Heart right ventricle (tissue), 16 donors: Measurements from ENCODE around the gene AKAP6. TPM values are rescaled to one million over a fixed set of nuclear protein-coding genes. Genes with fewer than 3 reads are reported as not detected.

ENCODE experiments used
- ATAC-seq, 8 donors: fragments of 200-7000 bp; cut with Tn5 transposase; one replicate each; pipeline ENCODE4 v1.9.1; 2020; ENCODE audit warnings: mild to moderate bottlenecking in 8 of 8, moderate library complexity in 8 of 8, moderate number of reproducible peaks in 1 of 8
- DNase-seq, 2 donors: peaks; one replicate each; pipeline ENCODE4 v3.0.0-alpha.2; 2020
- H3K27ac ChIP-seq, 10 donors: fragments of 200-600 bp; sonication (generic) in 2 of 10; one replicate each; pipeline versions ENCODE4 v1.5.0 to v1.8.0; 2020 to 2022; ENCODE audit warnings: mild to moderate bottlenecking in 3 of 10
- H3K27me3 ChIP-seq, 7 donors: fragments of 200-600 bp; one replicate each; pipeline ENCODE4 v1.8.0; 2021 to 2022; ENCODE audit warnings: mild to moderate bottlenecking in 2 of 7
- H3K36me3 ChIP-seq, 9 donors: fragments of 200-600 bp; sonication (generic) in 1 of 9; one replicate each; pipeline versions ENCODE4 v1.5.0 to v1.8.0; 2020 to 2022; ENCODE audit warnings: mild to moderate bottlenecking in 2 of 9
- H3K4me1 ChIP-seq, 9 donors: fragments of 200-600 bp; sonication (generic) in 1 of 9; one replicate each; pipeline versions ENCODE4 v1.5.0 to v1.8.0; 2020 to 2022; ENCODE audit warnings: mild to moderate bottlenecking in 4 of 9
- H3K4me3 ChIP-seq, 10 donors: fragments of 200-600 bp; sonication (generic) in 2 of 10; one replicate each; pipeline versions ENCODE4 v1.5.0 to v1.8.0; 2020 to 2022; ENCODE audit warnings: mild to moderate bottlenecking in 7 of 10, moderate library complexity in 2 of 10
- H3K9me3 ChIP-seq, 11 donors: fragments of 200-600 bp in 10 of 11; sonication (generic) in 2 of 11; one replicate each; pipeline versions ENCODE4 v1.5.0 to v1.8.0; 2013 to 2022; ENCODE audit warnings: mild to moderate bottlenecking in 2 of 11, control low read depth in 1 of 11, moderate library complexity in 1 of 11
- CTCF ChIP-seq, 9 donors: fragments of 200-600 bp; sonication (generic) in 2 of 9; IDR thresholded peaks; one replicate each; pipeline versions ENCODE4 v1.5.0 to v1.8.0; 2021 to 2022; ENCODE audit warnings: antibody characterized with exemption in 9 of 9, mild to moderate bottlenecking in 5 of 9, moderate library complexity in 1 of 9
- WGBS, 2 donors: extraction: QIAGEN DNeasy Blood & Tissue Kit; methylation state at CpG; one replicate each; pipeline ENCODE4 v1.1.7; 2013; ENCODE audit warnings: inconsistent platforms in 1 of 2; 5-methylcytosine and 5-hydroxymethylcytosine counted together
- intact Hi-C, 10 donors: fragments of 100-400 bp; cut with DNase I; formaldehyde crosslinking; loops; one replicate each; pipeline versions ENCODE4 v1.11.1 to v1.14.2; 2022
- polyA plus RNA-seq, 2 donors: library from polyadenylated mRNA; stranded (reverse); fragments of 200-250 nt; gene quantifications; one replicate each; pipeline ENCODE4 v1.2.3, GENCODE V29; 2013
- total RNA-seq, 10 donors: library from RNA; stranded (reverse); fragmentation: NEBNext Ultra II Directional in 3 of 10; extraction: Animal tissue kit (Norgen Biotek cat#: 25700) in 3 of 10; gene quantifications; one replicate each; pipeline versions ENCODE4 v1.2.1 to v1.2.4, GENCODE V29; 2021 to 2023
- donor health status: Arrhythmogenic right ventricular cardiomyopathy.
- donor health status: ischemic (EF 13 %, LVEDD 7.1; RV severe dilation, severe dysfunction).
- donor health status: healthy with polysubstance abuse.
- donor health status: DM: no; HTN: yes; CAD: no.
- donor health status: DM: no; HTN: no; CAD: no.
- donor health status: ischemic (EF 25% LVEDD 6.9; RV normal size, moderate dysfunction).
- donor health status: ischemic (EF 25% LVEDD 5.7; RV mildly dilated, moderate dysfunction).
- donor health status: healthy.
- donor health status: DM: yes; HTN: yes; CAD: no.
- donor health status: Ischemic cardiomyopathy.
- donor health status: ischemic (EF 35%, LVEDD 5.7; RV mildly dilated, moderate dysfunction).
- donor health status: nonischemic (EF 11% LVEDD 7.7; RV severe dilation, severe dysfunction).
- donor health status: DM: yes; HTN: yes; CAD: no.
- donor health status: PGD.
- donor health status: ischemic (EF 29% LVEDD 5.4; RV normal size, mild dysfunction).
- donor health status: nonischemic (EF 23%, LVEDD 6.1; RV moderate dilation, normal function).

The AKAP6 gene
- total and polyA plus RNA-seq, 12 donors: 13.5 to 332 (median 229) TPM

GRCh38 chr14:32847867-32848266 lies 518.8 kb downstream of the AKAP6 start:
- Histone ChIP-seq H3K4me3 (no peak overlapping the region), H3K9me3 (peaks cover 0 to 4% (median 0%) of the 10 kb centered on the region in 11 donors), H3K27ac (no peak overlapping the region), H3K4me1 (no peaks in the 10 kb centered on the region), H3K27me3 (no peaks in the 10 kb centered on the region), H3K36me3 (no peaks in the 10 kb centered on the region)
- ATAC-seq: no peak
- intact Hi-C loops: loop anchor here in 1 of 10 donors (1.0 kb wide), 1 partner anchor 41 kb away; no protein-coding TSS in a partner anchor
- DNase-seq: no peak
- 91 to 96% methylated on average over 4 of the region's 4 CpGs for WGBS, 2 donors
- no peak for TF ChIP-seq CTCF (IDR thresholded peaks at IDR 0.05)

- ATAC-seq: peak in 1 of 8 donors; percentile 42
- intact Hi-C loops: loop anchor here in 1 of 10 donors (2.0 kb wide), 1 partner anchor 53 kb away; no protein-coding TSS in a partner anchor
- H3K4me1 ChIP-seq: peaks cover 0 to 9% (median 0%) of the 10 kb centered on the region in 9 donors
- TF ChIP-seq CTCF (IDR thresholded peaks at IDR 0.05): no peak
- no peak overlapping the region for H3K4me3 ChIP-seq
- peaks cover 0 to 2% (median 0%) of the 10 kb centered on the region in 11 donors for H3K9me3 ChIP-seq
- no peak for DNase-seq
- no peaks in the 10 kb centered on the region for H3K36me3 ChIP-seq
- no peaks in the 10 kb centered on the region for H3K27me3 ChIP-seq
- 52 to 67% methylated on average over 5 of the region's 5 CpGs for WGBS, 2 donors
- no peak overlapping the region for H3K27ac ChIP-seq
These were observed 536.8 kb downstream of the AKAP6 start for GRCh38 chr14:32865827-32866376.

GRCh38 chr14:32883188-32883587 lies 554.1 kb downstream of the AKAP6 start:
- Histone ChIP-seq H3K36me3 (no peaks in the 10 kb centered on the region), H3K27me3 (no peaks in the 10 kb centered on the region), H3K4me1 (no peaks in the 10 kb centered on the region), H3K27ac (no peak overlapping the region), H3K4me3 (no peak overlapping the region), H3K9me3 (peaks cover 0 to 9% (median 0%) of the 10 kb centered on the region in 11 donors)
- no peak for DNase-seq
- intact Hi-C loops: no loop called here
- no peak for TF ChIP-seq CTCF (IDR thresholded peaks at IDR 0.05)
- 93 to 95% methylated on average over 3 of the region's 3 CpGs for WGBS, 2 donors
- no peak for ATAC-seq

Other genes starting within 250 kb of the AKAP6 start
- gene RNU6-7, start 127.3 kb upstream of the AKAP6 start, total RNA-seq: not detected
- gene RNU6-7, start 127.3 kb upstream of the AKAP6 start, polyA plus RNA-seq: not detected
- gene RNU6-8, start 126.0 kb upstream of the AKAP6 start, total RNA-seq: not detected
- not detected for gene RNU6-8, start 126.0 kb upstream of the AKAP6 start, polyA plus RNA-seq